HCT116 (cell line): ENCODE measurements around the gene POLN. TPM values are rescaled to one million over a fixed set of nuclear protein-coding genes. Genes with fewer than 3 reads are reported as not detected.

Experiments used
- ATAC-seq: fragments of 200-7000 bp; cut with Tn5 transposase; 2 replicates; pipeline ENCODE4 v1.9.1; 2020; ENCODE audit warnings: mild to moderate bottlenecking, moderate library complexity
- BruUV-seq: library from RNA; stranded (reverse); fragments of 400-500 nt; replicated peaks from 2 replicates; lab custom pipeline; 2021; lab: Mats Ljungman, UMichigan
- CTCF ChIA-PET: fragments of 300-600 bp; sonication (Branson Sonifier 250); formaldehyde crosslinking; loops from one replicate; lab custom pipeline; 2021; ENCODE audit warnings: antibody characterized with exemption; lab: Charles Lee
- POLR2A ChIA-PET: fragments of 300-600, 350-600 bp; sonication (Branson Sonifier 250); formaldehyde crosslinking; loops from one replicate; lab custom pipeline; 2021; ENCODE audit warnings: antibody characterized with exemption; lab: Charles Lee
- RAD21 ChIA-PET, 2 experiments: fragments of 300-600 bp; sonication (Branson Sonifier 250); formaldehyde crosslinking; loops; one replicate each; lab custom pipeline; 2023; ENCODE audit warnings: low total read pairs in 2 of 2; ENCODE audit not compliant: uncharacterized antibody in 2 of 2, unreplicated experiment in 2 of 2, low non-redundant PET in 1 of 2; lab: Charles Lee
- DNase-seq: peaks from one replicate; pipeline ENCODE4 v3.0.0-alpha.2; 2010; ENCODE audit warnings: low read depth, low spot score
- H2AFZ ChIP-seq: fragments of 200-600 bp; shearing (Covaris generic), sonication (generic); 2 replicates; pipeline ENCODE4 v1.6.1; 2017; ENCODE audit warnings: low read depth, mixed run types, mixed read lengths, antibody characterized with exemption, low read length; ENCODE audit not compliant: poor library complexity, severe bottlenecking
- H3K27ac ChIP-seq: 2 replicates; pipeline ENCODE4 v1.5.1; 2012; ENCODE audit warnings: low read depth, low read length
- H3K27me3 ChIP-seq: fragments of 200-600 bp; sonication (generic); 2 replicates; pipeline ENCODE4 v1.6.1; 2016; ENCODE audit warnings: mixed run types, low read length, mixed read lengths; ENCODE audit not compliant: insufficient read depth
- H3K36me3 ChIP-seq, 2 experiments: fragments of 200-500 bp in 1 of 2; fragments of 200-600 bp in 1 of 2; sonication (Bioruptor generic) in 1 of 2; sonication (generic) in 1 of 2; 2 replicates each; pipeline versions ENCODE4 v1.5.1 to v1.6.1; 2014 to 2016; ENCODE audit warnings: low read length in 2 of 2, inconsistent platforms in 1 of 2, mixed read lengths in 1 of 2, mixed run types in 1 of 2; ENCODE audit not compliant: insufficient read depth in 2 of 2, control insufficient read depth in 1 of 2
- H3K4me1 ChIP-seq, 2 experiments: fragments of 200-600 bp in 1 of 2; sonication (generic) in 1 of 2; 2 replicates each; pipeline versions ENCODE4 v1.5.1 to v1.6.1; 2012 to 2017; ENCODE audit warnings: low read length in 2 of 2, inconsistent platforms in 1 of 2, mild to moderate bottlenecking in 1 of 2, mixed read lengths in 1 of 2, mixed run types in 1 of 2, moderate library complexity in 1 of 2; ENCODE audit not compliant: insufficient read depth in 2 of 2, control insufficient read depth in 1 of 2
- H3K4me2 ChIP-seq: fragments of 200-600 bp; sonication (generic); 2 replicates; pipeline ENCODE4 v1.6.1; 2017; ENCODE audit warnings: mixed run types, low read length, mixed read lengths
- H3K4me3 ChIP-seq, 2 experiments: fragments of 200-600 bp in 1 of 2; sonication (generic) in 1 of 2; replicated peaks in 1 of 2; 2 replicates each; pipeline ENCODE4 v1.5.1; 2011 to 2016; ENCODE audit warnings: low read length in 2 of 2, control low read depth in 1 of 2, low read depth in 1 of 2, mild to moderate bottlenecking in 1 of 2, mixed read lengths in 1 of 2, mixed run types in 1 of 2
- H3K79me2 ChIP-seq: fragments of 200-600 bp; sonication (generic); 2 replicates; pipeline ENCODE4 v1.6.1; 2017; ENCODE audit warnings: mild to moderate bottlenecking, mixed run types, low read length, moderate library complexity, mixed read lengths; ENCODE audit not compliant: insufficient read depth
- H3K9ac ChIP-seq: fragments of 200-600 bp; sonication (generic); 2 replicates; pipeline ENCODE4 v1.6.1; 2016; ENCODE audit warnings: low read length, mixed read lengths
- H3K9me2 ChIP-seq: fragments of 200-600 bp; sonication (generic), shearing (Covaris generic); 2 replicates; pipeline ENCODE4 v1.6.1; 2017; ENCODE audit warnings: mixed run types, mild to moderate bottlenecking, moderate library complexity; ENCODE audit not compliant: insufficient read depth
- H3K9me3 ChIP-seq, 2 experiments: fragments of 200-500 bp in 1 of 2; fragments of 200-600 bp in 1 of 2; sonication (Bioruptor generic) in 1 of 2; sonication (generic) in 1 of 2; 2 replicates each; pipeline ENCODE4 v1.6.1; 2014 to 2017; ENCODE audit warnings: low read length in 2 of 2, mixed read lengths in 2 of 2, inconsistent platforms in 1 of 2, low read depth in 1 of 2, mild to moderate bottlenecking in 1 of 2, mixed run types in 1 of 2, moderate library complexity in 1 of 2; ENCODE audit not compliant: control insufficient read depth in 1 of 2, insufficient read depth in 1 of 2
- H4K20me1 ChIP-seq: fragments of 200-600 bp; sonication (generic), shearing (Covaris generic); 2 replicates; pipeline ENCODE4 v1.6.1; 2017; ENCODE audit warnings: mixed run types, mild to moderate bottlenecking, moderate library complexity; ENCODE audit not compliant: insufficient read depth
- ELF1 ChIP-seq: IDR thresholded peaks from 2 replicates; pipeline ENCODE4 v1.6.1; 2012; ENCODE audit warnings: low read depth, borderline replicate concordance
- EZH2 ChIP-seq: fragments of 200-600 bp; sonication (generic); IDR thresholded peaks from 2 replicates; pipeline ENCODE4 v1.6.1; 2017; ENCODE audit warnings: antibody characterized with exemption, mixed run types
- EZH2phosphoT487 ChIP-seq: fragments of 200-600 bp; IDR thresholded peaks from 2 replicates; pipeline ENCODE4 v1.6.1; 2018; ENCODE audit warnings: antibody characterized with exemption, borderline replicate concordance
- FOSL1 ChIP-seq: IDR thresholded peaks from 2 replicates; pipeline ENCODE4 v1.6.1; 2012; ENCODE audit warnings: low read depth
- SRF ChIP-seq: IDR thresholded peaks from 2 replicates; pipeline ENCODE4 v1.6.1; 2012; ENCODE audit warnings: low read depth
- TCF7L2 ChIP-seq: IDR thresholded peaks from 2 replicates; pipeline ENCODE4 v1.7.0; 2011; ENCODE audit warnings: borderline replicate concordance, inconsistent platforms; ENCODE audit not compliant: insufficient read depth, insufficient read length; ENCODE audit errors: extremely low read depth
- YY1 ChIP-seq: IDR thresholded peaks from 2 replicates; pipeline ENCODE4 v1.6.1; 2011; ENCODE audit warnings: low read length, low read depth, moderate library complexity, mild to moderate bottlenecking; ENCODE audit not compliant: insufficient replicate concordance; ENCODE audit errors: extremely low read depth
- ZFX ChIP-seq: fragments of 450-650 bp; IDR thresholded peaks from 2 replicates; pipeline ENCODE4 v1.6.1; 2017
- ZNF274 ChIP-seq: fragments of 200-500 bp; sonication (Bioruptor generic); IDR thresholded peaks from 2 replicates; pipeline ENCODE4 v1.6.1; 2014; ENCODE audit warnings: mild to moderate bottlenecking, low read depth, low read length, inconsistent platforms
- intact Hi-C: fragments of 100-400 bp; cut with micrococcal nuclease; formaldehyde crosslinking; loops from 2 replicates; pipeline ENCODE4 v1.10.0; 2022
- total RNA-seq: library from RNA; stranded (reverse); gene quantifications from one replicate; pipeline ENCODE4 v1.2.1, GENCODE V29; 2021; ENCODE audit not compliant: unreplicated experiment
- TF ChIP-seq, protein P1 (sequence below), 3 experiments: fragments of 200-600 bp in 1 of 3; sonication (generic) in 1 of 3; IDR thresholded peaks in 2 of 3; conservative IDR thresholded peaks in 1 of 3; 2 replicates each; pipeline ENCODE4 v1.5.1; 2012 to 2017; ENCODE audit warnings: low read depth in 2 of 3, low read length in 2 of 3, antibody characterized with exemption in 1 of 3, borderline replicate concordance in 1 of 3, control low read depth in 1 of 3, mild to moderate bottlenecking in 1 of 3, mixed read lengths in 1 of 3, mixed run types in 1 of 3, moderate library complexity in 1 of 3; ENCODE audit not compliant: insufficient read depth in 1 of 3
- TF ChIP-seq, protein P2 (sequence below): IDR thresholded peaks from 2 replicates; pipeline ENCODE4 v1.6.1; 2012
- TF ChIP-seq, protein P3 (sequence below): IDR thresholded peaks from 2 replicates; pipeline ENCODE4 v1.6.1; 2011; ENCODE audit warnings: mild to moderate bottlenecking, low read length, moderate library complexity; ENCODE audit not compliant: insufficient replicate concordance; ENCODE audit errors: extremely low read depth

POLN gene
- total RNA-seq, 1 experiment from 2014 or later = 3.1 TPM

DNA sequence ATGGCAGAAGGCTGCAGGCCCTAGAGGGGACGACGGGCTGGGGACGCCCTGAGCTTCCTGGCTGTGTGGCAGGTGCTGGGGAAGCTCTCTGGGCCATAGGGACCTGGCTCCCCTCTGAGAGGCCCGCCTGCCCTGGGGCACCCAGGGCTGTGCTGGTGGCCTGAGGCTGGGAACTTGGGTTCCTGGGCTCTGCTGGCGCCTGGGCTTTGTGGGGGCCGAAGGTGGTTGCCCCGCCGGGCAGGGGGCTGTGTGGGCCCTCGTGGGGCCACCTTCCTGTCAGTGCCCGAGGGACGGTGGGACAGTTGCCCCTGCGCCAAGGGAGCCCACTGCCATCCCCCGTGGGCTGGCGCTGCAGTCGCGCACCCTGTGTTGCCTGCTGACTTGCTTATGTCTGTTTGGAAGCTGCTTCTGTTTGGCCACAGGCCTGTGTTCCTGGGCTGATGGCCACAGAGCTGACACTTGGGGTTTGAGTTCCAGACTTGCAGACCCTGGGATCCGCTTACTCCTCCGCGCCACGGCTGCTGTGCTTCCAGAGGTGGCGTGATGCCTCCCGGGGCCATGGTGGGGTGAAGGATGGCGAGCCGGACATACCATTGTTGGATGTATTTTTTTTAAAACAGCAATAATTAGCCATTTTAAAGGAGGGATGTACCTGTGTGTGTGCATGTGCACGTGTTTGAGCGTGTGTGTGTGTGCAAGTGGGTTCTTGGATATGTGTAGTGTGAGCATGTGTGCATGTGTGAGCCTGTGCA, 174.3 kb downstream of the POLN start:
- CTCF ChIA-PET = no interaction called here
- no peak overlapping the region for H2AFZ ChIP-seq
- no peaks in the 10 kb centered on the region for H3K27me3 ChIP-seq
- no peak overlapping the region for H3K27ac ChIP-seq
- no peaks in the 10 kb centered on the region for H3K36me3 ChIP-seq
- H4K20me1 ChIP-seq = no peaks in the 10 kb centered on the region
- no peak overlapping the region for H3K9ac ChIP-seq
- DNase-seq = no peak
- RAD21 ChIA-PET = no interaction called here
- intact Hi-C loops = no loop called here
- no peaks in the 10 kb centered on the region for H3K79me2 ChIP-seq
- H3K9me2 ChIP-seq = no peaks in the 10 kb centered on the region
- H3K4me3 ChIP-seq = no peak overlapping the region
- H3K4me1 ChIP-seq = peaks cover 8 to 25% of the 10 kb centered on the region in 2 experiments; a peak in 3 of 4 replicates
- no TSS peak for BruUV-seq
- POLR2A ChIA-PET = no interaction called here
- ATAC-seq = no peak
- H3K9me3 ChIP-seq = no peaks in the 10 kb centered on the region
- TF ChIP-seq, protein P1, sequence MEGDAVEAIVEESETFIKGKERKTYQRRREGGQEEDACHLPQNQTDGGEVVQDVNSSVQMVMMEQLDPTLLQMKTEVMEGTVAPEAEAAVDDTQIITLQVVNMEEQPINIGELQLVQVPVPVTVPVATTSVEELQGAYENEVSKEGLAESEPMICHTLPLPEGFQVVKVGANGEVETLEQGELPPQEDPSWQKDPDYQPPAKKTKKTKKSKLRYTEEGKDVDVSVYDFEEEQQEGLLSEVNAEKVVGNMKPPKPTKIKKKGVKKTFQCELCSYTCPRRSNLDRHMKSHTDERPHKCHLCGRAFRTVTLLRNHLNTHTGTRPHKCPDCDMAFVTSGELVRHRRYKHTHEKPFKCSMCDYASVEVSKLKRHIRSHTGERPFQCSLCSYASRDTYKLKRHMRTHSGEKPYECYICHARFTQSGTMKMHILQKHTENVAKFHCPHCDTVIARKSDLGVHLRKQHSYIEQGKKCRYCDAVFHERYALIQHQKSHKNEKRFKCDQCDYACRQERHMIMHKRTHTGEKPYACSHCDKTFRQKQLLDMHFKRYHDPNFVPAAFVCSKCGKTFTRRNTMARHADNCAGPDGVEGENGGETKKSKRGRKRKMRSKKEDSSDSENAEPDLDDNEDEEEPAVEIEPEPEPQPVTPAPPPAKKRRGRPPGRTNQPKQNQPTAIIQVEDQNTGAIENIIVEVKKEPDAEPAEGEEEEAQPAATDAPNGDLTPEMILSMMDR (IDR thresholded peaks at IDR 0.05 in 2 of 3, conservative IDR thresholded peaks at IDR 0.05 in 1 of 3; ENCODE audit: borderline replicate concordance in 1 of 3, insufficient read depth in 1 of 3, low read depth in 2 of 3, low read length in 2 of 3) = no peak
- TF ChIP-seq EZH2 (no peak), ZNF274 (no peak), YY1 (no peak), SRF (no peak), EZH2phosphoT487 (no peak), ZFX (no peak), TCF7L2 (no peak), FOSL1 (no peak), ELF1 (no peak)
- TF ChIP-seq, protein P2, sequence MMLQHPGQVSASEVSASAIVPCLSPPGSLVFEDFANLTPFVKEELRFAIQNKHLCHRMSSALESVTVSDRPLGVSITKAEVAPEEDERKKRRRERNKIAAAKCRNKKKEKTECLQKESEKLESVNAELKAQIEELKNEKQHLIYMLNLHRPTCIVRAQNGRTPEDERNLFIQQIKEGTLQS = no peak
- TF ChIP-seq, protein P3, sequence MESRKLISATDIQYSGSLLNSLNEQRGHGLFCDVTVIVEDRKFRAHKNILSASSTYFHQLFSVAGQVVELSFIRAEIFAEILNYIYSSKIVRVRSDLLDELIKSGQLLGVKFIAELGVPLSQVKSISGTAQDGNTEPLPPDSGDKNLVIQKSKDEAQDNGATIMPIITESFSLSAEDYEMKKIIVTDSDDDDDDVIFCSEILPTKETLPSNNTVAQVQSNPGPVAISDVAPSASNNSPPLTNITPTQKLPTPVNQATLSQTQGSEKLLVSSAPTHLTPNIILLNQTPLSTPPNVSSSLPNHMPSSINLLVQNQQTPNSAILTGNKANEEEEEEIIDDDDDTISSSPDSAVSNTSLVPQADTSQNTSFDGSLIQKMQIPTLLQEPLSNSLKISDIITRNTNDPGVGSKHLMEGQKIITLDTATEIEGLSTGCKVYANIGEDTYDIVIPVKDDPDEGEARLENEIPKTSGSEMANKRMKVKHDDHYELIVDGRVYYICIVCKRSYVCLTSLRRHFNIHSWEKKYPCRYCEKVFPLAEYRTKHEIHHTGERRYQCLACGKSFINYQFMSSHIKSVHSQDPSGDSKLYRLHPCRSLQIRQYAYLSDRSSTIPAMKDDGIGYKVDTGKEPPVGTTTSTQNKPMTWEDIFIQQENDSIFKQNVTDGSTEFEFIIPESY = no peak
- no peak overlapping the region for H3K4me2 ChIP-seq
